ENCODE results near the gene CMTM8.

Gene CMTM8

DNA sequence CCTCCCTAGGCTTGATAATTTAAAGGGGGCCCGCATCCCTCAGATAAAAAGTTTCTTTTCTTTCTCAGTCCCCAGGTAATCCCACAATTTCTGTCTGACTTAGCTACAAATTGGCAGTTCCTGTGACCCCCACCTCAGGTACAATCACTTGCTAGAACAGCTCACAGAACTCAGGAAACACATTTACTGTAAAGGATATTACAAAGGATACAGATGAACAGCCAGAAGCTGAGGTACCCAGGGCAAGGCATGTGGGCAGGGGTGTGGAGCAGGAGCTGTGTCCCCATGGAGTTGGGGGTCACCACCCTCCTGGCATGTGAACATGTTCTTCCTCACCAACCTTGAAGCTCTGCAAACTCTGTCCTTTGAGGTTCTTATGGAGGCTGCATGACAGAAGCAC is 73.8 kb downstream of the CMTM8 start:
- H3K4me3 ChIP-seq (ENCODE audit: low read depth, low read length): no peak overlapping the region
- TF ChIP-seq, protein P1, sequence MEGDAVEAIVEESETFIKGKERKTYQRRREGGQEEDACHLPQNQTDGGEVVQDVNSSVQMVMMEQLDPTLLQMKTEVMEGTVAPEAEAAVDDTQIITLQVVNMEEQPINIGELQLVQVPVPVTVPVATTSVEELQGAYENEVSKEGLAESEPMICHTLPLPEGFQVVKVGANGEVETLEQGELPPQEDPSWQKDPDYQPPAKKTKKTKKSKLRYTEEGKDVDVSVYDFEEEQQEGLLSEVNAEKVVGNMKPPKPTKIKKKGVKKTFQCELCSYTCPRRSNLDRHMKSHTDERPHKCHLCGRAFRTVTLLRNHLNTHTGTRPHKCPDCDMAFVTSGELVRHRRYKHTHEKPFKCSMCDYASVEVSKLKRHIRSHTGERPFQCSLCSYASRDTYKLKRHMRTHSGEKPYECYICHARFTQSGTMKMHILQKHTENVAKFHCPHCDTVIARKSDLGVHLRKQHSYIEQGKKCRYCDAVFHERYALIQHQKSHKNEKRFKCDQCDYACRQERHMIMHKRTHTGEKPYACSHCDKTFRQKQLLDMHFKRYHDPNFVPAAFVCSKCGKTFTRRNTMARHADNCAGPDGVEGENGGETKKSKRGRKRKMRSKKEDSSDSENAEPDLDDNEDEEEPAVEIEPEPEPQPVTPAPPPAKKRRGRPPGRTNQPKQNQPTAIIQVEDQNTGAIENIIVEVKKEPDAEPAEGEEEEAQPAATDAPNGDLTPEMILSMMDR (IDR thresholded peaks at IDR 0.05; ENCODE audit: low read depth, low read length): no peak
- TF ChIP-seq, protein P2, sequence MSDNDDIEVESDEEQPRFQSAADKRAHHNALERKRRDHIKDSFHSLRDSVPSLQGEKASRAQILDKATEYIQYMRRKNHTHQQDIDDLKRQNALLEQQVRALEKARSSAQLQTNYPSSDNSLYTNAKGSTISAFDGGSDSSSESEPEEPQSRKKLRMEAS (IDR thresholded peaks at IDR 0.05; ENCODE audit: low read depth, low read length): no peak
- no peak for TF ChIP-seq MYC (IDR thresholded peaks at IDR 0.05; ENCODE audit: low read depth, low read length)
- no peak for TF ChIP-seq POLR2A (IDR thresholded peaks at IDR 0.05; ENCODE audit: extremely low read depth, insufficient read length)
- DNase-seq (ENCODE audit: low read depth): no peak

DNA sequence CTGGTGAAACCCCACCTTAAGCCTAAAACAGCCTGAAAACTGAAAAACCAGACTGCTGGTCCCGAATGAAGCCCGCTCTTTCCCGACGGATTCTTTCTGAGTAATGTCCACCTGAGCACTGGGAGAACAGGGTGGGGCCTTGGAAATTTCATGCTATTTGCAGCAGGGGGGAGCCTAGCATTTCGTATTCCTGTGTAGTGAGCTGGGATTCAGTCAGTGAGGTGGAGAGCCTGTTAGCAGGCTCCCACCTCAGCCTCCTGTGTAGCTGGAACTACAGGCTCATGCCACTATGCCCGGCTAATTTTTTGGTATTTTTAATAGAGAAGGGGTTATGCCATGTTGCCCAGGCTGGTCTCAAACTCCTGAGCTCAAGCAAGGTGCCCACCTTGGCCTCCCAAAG is 74.7 kb downstream of the CMTM8 start:
- TF ChIP-seq MYC (IDR thresholded peaks at IDR 0.05; ENCODE audit: low read depth, low read length) (no peak), POLR2A (IDR thresholded peaks at IDR 0.05; ENCODE audit: extremely low read depth, insufficient read length) (no peak)
- TF ChIP-seq, protein P1 (IDR thresholded peaks at IDR 0.05; ENCODE audit: low read depth, low read length): no peak
- TF ChIP-seq, protein P2 (IDR thresholded peaks at IDR 0.05; ENCODE audit: low read depth, low read length): no peak

DNA sequence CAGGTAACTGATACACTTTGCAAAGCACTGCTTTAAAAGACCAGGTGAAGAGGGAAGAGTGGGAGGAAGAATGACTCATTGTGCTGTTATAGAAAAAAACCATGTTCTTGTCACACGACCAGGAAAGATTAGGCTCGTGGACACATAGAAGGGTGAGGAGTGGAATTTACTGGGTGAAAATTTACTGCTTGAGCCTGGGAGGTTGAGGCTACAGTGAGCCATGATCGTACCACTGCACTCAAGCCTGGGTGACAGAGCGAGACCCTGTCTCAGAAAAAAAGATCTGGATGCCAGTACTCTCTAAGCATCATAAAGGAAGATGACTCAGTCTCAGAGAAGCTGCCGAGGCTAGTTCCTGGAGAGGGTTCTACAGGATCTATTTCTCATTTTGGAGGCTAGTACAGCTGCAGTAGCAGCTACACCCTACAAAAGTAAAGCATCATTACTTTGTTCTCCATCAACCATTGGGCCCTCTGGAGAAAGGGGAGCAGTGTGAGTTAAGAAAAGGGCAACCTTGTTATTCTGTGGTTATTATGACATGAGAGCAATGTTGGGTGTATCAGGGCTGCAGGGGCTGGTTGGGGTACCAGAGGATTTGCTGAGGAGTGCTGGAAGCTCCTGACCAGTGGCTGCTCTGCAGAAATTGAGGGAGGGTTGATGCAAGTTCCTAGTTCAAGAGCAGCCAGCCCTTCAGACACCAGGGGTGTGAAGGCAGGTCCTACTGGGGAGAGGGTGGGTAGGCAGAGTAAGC is 75.4 kb downstream of the CMTM8 start:
- DNase-seq (ENCODE audit: low read depth): no peak
- TF ChIP-seq POLR2A (IDR thresholded peaks at IDR 0.05; ENCODE audit: extremely low read depth, insufficient read length) (no peak), MYC (IDR thresholded peaks at IDR 0.05; ENCODE audit: low read depth, low read length) (no peak)
- TF ChIP-seq, protein P1 (IDR thresholded peaks at IDR 0.05; ENCODE audit: low read depth, low read length): no peak
- TF ChIP-seq, protein P2 (IDR thresholded peaks at IDR 0.05; ENCODE audit: low read depth, low read length): no peak
- no peak overlapping the region for H3K4me3 ChIP-seq (ENCODE audit: low read depth, low read length)

More for the DNA sequence above, 74.7 kb downstream of the CMTM8 start:
- no peak overlapping the region for H3K4me3 ChIP-seq (ENCODE audit: low read depth, low read length)
- no peak for DNase-seq (ENCODE audit: low read depth)

DNA sequence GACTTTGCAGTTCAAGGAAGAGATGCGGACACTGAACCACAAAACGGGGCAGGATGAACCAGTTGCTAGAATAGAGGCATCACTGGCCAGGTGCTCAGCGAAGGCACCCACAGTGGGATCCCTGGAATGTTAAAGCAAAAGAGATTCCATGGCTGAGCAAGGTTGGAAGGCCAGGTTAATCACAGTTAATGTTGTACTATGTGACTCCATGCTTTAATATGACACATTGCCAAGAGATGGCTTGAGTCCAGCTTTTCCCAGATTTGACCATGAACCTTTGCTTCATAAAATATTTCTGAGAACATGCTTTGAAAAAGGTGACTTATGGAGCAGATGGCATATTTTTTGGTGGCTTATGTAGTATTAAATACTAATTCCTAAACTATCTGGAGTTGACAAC is 77.0 kb downstream of the CMTM8 start:
- TF ChIP-seq POLR2A (IDR thresholded peaks at IDR 0.05; ENCODE audit: extremely low read depth, insufficient read length): no peak
- TF ChIP-seq, protein P1 (IDR thresholded peaks at IDR 0.05; ENCODE audit: low read depth, low read length): no peak
- TF ChIP-seq, protein P2 (IDR thresholded peaks at IDR 0.05; ENCODE audit: low read depth, low read length): no peak
- TF ChIP-seq MYC (IDR thresholded peaks at IDR 0.05; ENCODE audit: low read depth, low read length): no peak
- no peak overlapping the region for H3K4me3 ChIP-seq (ENCODE audit: low read depth, low read length)
- DNase-seq (ENCODE audit: low read depth): no peak

DNA sequence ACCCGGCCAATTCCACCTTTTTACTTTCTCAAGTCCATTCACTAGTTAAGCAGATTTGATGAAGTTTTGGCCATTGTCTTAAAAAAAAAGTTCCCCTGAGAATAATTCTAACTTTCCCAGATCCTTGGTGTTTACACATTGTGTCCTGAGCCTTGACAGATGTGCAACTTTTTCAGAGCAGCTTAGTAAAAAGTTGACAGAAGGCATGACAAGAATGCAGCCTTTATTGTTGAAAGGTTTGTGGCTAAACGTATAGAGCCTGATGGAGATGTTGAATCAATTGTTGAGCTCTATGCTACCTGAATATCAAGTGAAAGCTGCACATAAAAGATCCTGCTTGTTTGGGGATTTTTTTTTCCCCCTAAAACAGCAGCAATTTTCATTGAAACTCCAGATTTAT is 77.8 kb downstream of the CMTM8 start:
- H3K4me3 ChIP-seq (ENCODE audit: low read depth, low read length): no peak overlapping the region
- TF ChIP-seq, protein P2 (IDR thresholded peaks at IDR 0.05; ENCODE audit: low read depth, low read length): no peak
- TF ChIP-seq MYC (IDR thresholded peaks at IDR 0.05; ENCODE audit: low read depth, low read length) (no peak), POLR2A (IDR thresholded peaks at IDR 0.05; ENCODE audit: extremely low read depth, insufficient read length) (no peak)
- TF ChIP-seq, protein P1 (IDR thresholded peaks at IDR 0.05; ENCODE audit: low read depth, low read length): no peak
- DNase-seq (ENCODE audit: low read depth): no peak

Measured in NB4 (cell line).